H1 (cell line): Measurements from ENCODE around the gene TIMM23. TPM values are rescaled to one million over a fixed set of nuclear protein-coding genes. Genes with fewer than 3 reads are reported as not detected.

Experiments
- CTCF ChIA-PET: fragments of 300-600 bp; sonication (Branson Sonifier 250); formaldehyde crosslinking; loops from one replicate; lab custom pipeline; 2021; ENCODE audit not compliant: partially characterized antibody; lab: Charles Lee
- POLR2A ChIA-PET: fragments of 300-600 bp; sonication (Branson Sonifier 250); formaldehyde crosslinking; loops from one replicate; lab custom pipeline; 2021; ENCODE audit warnings: inconsistent platforms; ENCODE audit not compliant: partially characterized antibody; lab: Charles Lee
- DNase-seq, 2 experiments: peaks; one replicate each; pipeline versions ENCODE4 v3.0.0 to v3.0.0-alpha.2; 2010 to 2022; ENCODE audit warnings: low spot score in 2 of 2, low read depth in 1 of 2, mixed read lengths in 1 of 2
- FAIRE-seq: peaks from 2 replicates; lab custom pipeline; 2011; peaks lifted over from hg19 to GRCh38; lab: Jason Lieb, UNC
- H2AFZ ChIP-seq: 2 replicates; pipeline ENCODE4 v1.8.1; 2012; ENCODE audit warnings: low read length, inconsistent platforms
- H2AK5ac ChIP-seq: 2 replicates; pipeline ENCODE4 v1.6.1; 2013; ENCODE audit warnings: low read depth, low read length
- H2BK120ac ChIP-seq: replicated peaks from 2 replicates; pipeline ENCODE3; 2013; ENCODE audit warnings: low read depth, low read length, inconsistent platforms
- H2BK12ac ChIP-seq: 2 replicates; pipeline ENCODE4 v1.6.1; 2013; ENCODE audit warnings: low read depth, low read length
- H2BK15ac ChIP-seq: 2 replicates; pipeline ENCODE4 v1.6.1; 2013; ENCODE audit warnings: low read length
- H2BK20ac ChIP-seq: 2 replicates; pipeline ENCODE4 v1.6.1; 2013; ENCODE audit warnings: low read length
- H2BK5ac ChIP-seq: 2 replicates; pipeline ENCODE4 v1.6.1; 2013; ENCODE audit warnings: low read depth, low read length
- H3K14ac ChIP-seq: 2 replicates; pipeline ENCODE4 v1.6.1; 2013; ENCODE audit warnings: inconsistent platforms; ENCODE audit not compliant: insufficient read length
- H3K18ac ChIP-seq: 2 replicates; pipeline ENCODE4 v1.6.1; 2013; ENCODE audit warnings: low read length; ENCODE audit errors: extremely low read depth
- H3K23ac ChIP-seq: 2 replicates; pipeline ENCODE4 v1.6.1; 2013; ENCODE audit warnings: inconsistent platforms; ENCODE audit not compliant: insufficient read length
- H3K23me2 ChIP-seq: 2 replicates; pipeline ENCODE4 v1.6.1; 2013; ENCODE audit warnings: low read depth, low read length
- H3K27ac ChIP-seq: 2 replicates; pipeline ENCODE4 v1.6.1; 2011; ENCODE audit warnings: low read depth, low read length, inconsistent platforms
- H3K27me3 ChIP-seq, 4 experiments: replicated peaks in 1 of 4; 1 replicate in 1 of 4; 2 replicates in 3 of 4; pipeline versions ENCODE4 v1.6.1 to v1.8.1; 2011 to 2013; ENCODE audit warnings: low read length in 3 of 4, mild to moderate bottlenecking in 3 of 4, inconsistent platforms in 2 of 4, mixed read lengths in 2 of 4, moderate library complexity in 1 of 4; ENCODE audit not compliant: control insufficient read depth in 3 of 4, insufficient read depth in 3 of 4; ENCODE audit errors: extremely low read depth in 1 of 4
- H3K36me3 ChIP-seq, 4 experiments: 2 replicates each; pipeline versions ENCODE4 v1.6.1 to v1.8.1; 2011 to 2013; ENCODE audit warnings: mild to moderate bottlenecking in 4 of 4, low read length in 3 of 4, moderate library complexity in 2 of 4, control low read depth in 1 of 4, inconsistent platforms in 1 of 4; ENCODE audit not compliant: insufficient read depth in 4 of 4, control insufficient read depth in 2 of 4
- H3K4ac ChIP-seq: replicated peaks from 2 replicates; pipeline ENCODE3; 2013; ENCODE audit warnings: low read length, low read depth, mixed read lengths, inconsistent platforms; ENCODE audit not compliant: insufficient read length
- H3K4me1 ChIP-seq, 4 experiments: replicated peaks in 1 of 4; 1 replicate in 1 of 4; 2 replicates in 3 of 4; pipeline versions ENCODE4 v1.6.1 to v1.8.1; 2011 to 2013; ENCODE audit warnings: low read length in 3 of 4, inconsistent platforms in 2 of 4, mixed read lengths in 1 of 4; ENCODE audit not compliant: insufficient read depth in 4 of 4, control insufficient read depth in 3 of 4
- H3K4me2 ChIP-seq, 2 experiments: 2 replicates each; pipeline versions ENCODE4 v1.6.1 to v1.8.1; 2011 to 2013; ENCODE audit warnings: low read depth in 2 of 2, low read length in 2 of 2, control low read depth in 1 of 2, inconsistent platforms in 1 of 2, mild to moderate bottlenecking in 1 of 2; ENCODE audit not compliant: insufficient read depth in 1 of 2
- H3K4me3 ChIP-seq, 4 experiments: fragments of 200-600, 300-600 bp in 1 of 4; sonication (generic), shearing (Covaris generic), sonication (Bioruptor Twin) in 1 of 4; 2 replicates each; pipeline versions ENCODE4 v1.5.1 to v1.8.1; 2011 to 2016; ENCODE audit warnings: low read length in 4 of 4, low read depth in 3 of 4, control low read depth in 2 of 4, inconsistent platforms in 2 of 4, mild to moderate bottlenecking in 2 of 4, mixed read lengths in 1 of 4, moderate library complexity in 1 of 4; ENCODE audit not compliant: insufficient read depth in 2 of 4; ENCODE audit errors: extremely low read depth in 1 of 4
- H3K56ac ChIP-seq: replicated peaks from 2 replicates; pipeline ENCODE3; 2013; ENCODE audit warnings: low read depth, mild to moderate bottlenecking, mixed read lengths, low read length, inconsistent platforms; ENCODE audit not compliant: insufficient read length
- H3K79me1 ChIP-seq: 2 replicates; pipeline ENCODE4 v1.6.1; 2013; ENCODE audit warnings: low read depth, low read length, control low read depth
- H3K79me2 ChIP-seq, 2 experiments: 2 replicates each; pipeline versions ENCODE4 v1.6.1 to v1.8.1; 2012 to 2013; ENCODE audit warnings: low read length in 2 of 2, mild to moderate bottlenecking in 2 of 2, inconsistent platforms in 1 of 2; ENCODE audit not compliant: insufficient read depth in 2 of 2, control insufficient read depth in 1 of 2
- H3K9ac ChIP-seq, 4 experiments: replicated peaks in 1 of 4; 1 replicate in 1 of 4; 2 replicates in 3 of 4; pipeline versions ENCODE4 v1.6.1 to v1.8.1; 2011 to 2013; ENCODE audit warnings: low read depth in 3 of 4, low read length in 3 of 4, control low read depth in 2 of 4, mild to moderate bottlenecking in 2 of 4, moderate library complexity in 2 of 4, inconsistent platforms in 1 of 4; ENCODE audit errors: extremely low read depth in 1 of 4
- H3K9me3 ChIP-seq, 2 experiments: 2 replicates each; pipeline versions ENCODE4 v1.6.1 to v1.8.1; 2012 to 2013; ENCODE audit warnings: mild to moderate bottlenecking in 2 of 2, moderate library complexity in 2 of 2, control low read depth in 1 of 2, inconsistent platforms in 1 of 2, low read depth in 1 of 2, low read length in 1 of 2, mixed read lengths in 1 of 2; ENCODE audit not compliant: insufficient read depth in 2 of 2
- H4K20me1 ChIP-seq, 2 experiments: replicated peaks in 1 of 2; 2 replicates each; pipeline versions ENCODE3 to v1.8.1; 2011 to 2013; ENCODE audit warnings: inconsistent platforms in 2 of 2, low read length in 2 of 2, mild to moderate bottlenecking in 1 of 2; ENCODE audit not compliant: insufficient read depth in 2 of 2, control insufficient read depth in 1 of 2
- H4K5ac ChIP-seq: 2 replicates; pipeline ENCODE4 v1.6.1; 2013; ENCODE audit warnings: low read length, low read depth, mixed read lengths, inconsistent platforms; ENCODE audit not compliant: insufficient read length
- H4K8ac ChIP-seq: 2 replicates; pipeline ENCODE4 v1.8.0; 2013; ENCODE audit warnings: mild to moderate bottlenecking, moderate library complexity, low read length, inconsistent platforms; ENCODE audit not compliant: insufficient read depth; ENCODE audit errors: extremely low read depth
- H4K91ac ChIP-seq: replicated peaks from 2 replicates; pipeline ENCODE3; 2013; ENCODE audit warnings: low read length, mixed read lengths, inconsistent platforms; ENCODE audit not compliant: insufficient read length
- ASH2L ChIP-seq: fragments of 200-600, 300-600 bp; sonication (generic); IDR thresholded peaks from one replicate; pipeline ENCODE4 v1.7.1; 2017; ENCODE audit warnings: low read length
- CTBP2 ChIP-seq: IDR thresholded peaks from 2 replicates; pipeline ENCODE4 v1.7.0; 2011; ENCODE audit warnings: borderline replicate concordance, mild to moderate bottlenecking, moderate library complexity, mixed read lengths, low read length; ENCODE audit not compliant: insufficient read depth, insufficient read length
- EZH2 ChIP-seq: fragments of 200-600 bp; sonication (generic); IDR thresholded peaks from 2 replicates; pipeline ENCODE4 v1.7.1; 2012; ENCODE audit warnings: low read depth, mild to moderate bottlenecking, moderate library complexity, low read length, inconsistent platforms; ENCODE audit not compliant: severe bottlenecking
- PHF8 ChIP-seq: fragments of 200-600 bp; sonication (generic); conservative IDR thresholded peaks from 2 replicates; pipeline ENCODE4 v1.7.1; 2012; ENCODE audit warnings: low read depth, mild to moderate bottlenecking, inconsistent platforms, low read length, moderate library complexity
- POLR2AphosphoS5 ChIP-seq: IDR thresholded peaks from 2 replicates; pipeline ENCODE4 v1.6.1; 2011; ENCODE audit warnings: low read depth, low read length
- SAP30 ChIP-seq: fragments of 300-600 bp; sonication (generic); IDR thresholded peaks from 2 replicates; pipeline ENCODE4 v1.7.1; 2012; ENCODE audit warnings: low read length, moderate library complexity, mild to moderate bottlenecking, inconsistent platforms; ENCODE audit not compliant: insufficient read depth, insufficient replicate concordance
- SP4 ChIP-seq: IDR thresholded peaks from 2 replicates; pipeline ENCODE4 v1.6.1; 2012; ENCODE audit warnings: low read length, inconsistent platforms
- TAF7 ChIP-seq: optimal IDR thresholded peaks from 2 replicates; pipeline ENCODE3; 2011; ENCODE audit warnings: low read depth, mild to moderate bottlenecking, inconsistent platforms, low read length, moderate library complexity, borderline replicate concordance
- WGBS, 2 experiments: shearing (Covaris generic) in 1 of 2; methylation state at CpG; one replicate each; pipeline versions ENCODE4 v1.1.6 to v1.1.7; 2013 to 2015; ENCODE audit warnings: low lambda C conversion rate in 2 of 2, mixed read lengths in 2 of 2, inconsistent platforms in 1 of 2, low coverage in 1 of 2, missing lambda C conversion rate in 1 of 2; ENCODE audit not compliant: insufficient replicate concordance in 2 of 2, insufficient coverage in 1 of 2, insufficient read length in 1 of 2; ENCODE audit errors: extremely low coverage in 1 of 2, missing lambda C conversion rate in 1 of 2; 5-methylcytosine and 5-hydroxymethylcytosine counted together
- polyA plus RNA-seq, 7 experiments: library from polyadenylated mRNA; depleted of rRNA in 3 of 7; stranded (reverse) in 5 of 7; unstranded in 2 of 7; fragments of >200 nt in 5 of 7; fragments of 200-250 nt in 2 of 7; gene quantifications; 1 replicate in 5 of 7; 2 replicates in 1 of 7; 4 replicates in 1 of 7; pipeline versions ENCODE4 v1.2.1 to v1.2.3, GENCODE V29; 2011 to 2013; ENCODE audit warnings: missing spikeins in 2 of 7, mixed read lengths in 2 of 7
- total RNA-seq: library from RNA; stranded (reverse); fragmentation: NEBNext Ultra II Directional; extraction: Animal tissue kit (Norgen Biotek cat#: 25700); gene quantifications from 2 replicates; pipeline ENCODE4 v1.2.1, GENCODE V29; 2021

TIMM23 gene
- total and polyA plus RNA-seq, 2 of the 8 experiments (the other 6 are each of a cell fraction or from before 2014, with no cell fraction given): 101 to 130 TPM

- H3K4me3 ChIP-seq: no peak overlapping the region
- H2BK20ac ChIP-seq: no peak overlapping the region
- no peak overlapping the region for H3K18ac ChIP-seq
- H3K9ac ChIP-seq: no peak overlapping the region
- H3K23ac ChIP-seq: no peak overlapping the region
- peaks cover 0 to 2% of the 10 kb centered on the region in 2 experiments for H4K20me1 ChIP-seq
- H2BK120ac ChIP-seq: no peak overlapping the region
- H4K8ac ChIP-seq: no peak overlapping the region
- no peaks in the 10 kb centered on the region for H3K79me2 ChIP-seq
- H3K23me2 ChIP-seq: no peaks in the 10 kb centered on the region
- H2BK12ac ChIP-seq: no peak overlapping the region
- no peak overlapping the region for H4K91ac ChIP-seq
- no peak overlapping the region for H3K4me2 ChIP-seq
- WGBS, 2 experiments: 70% methylated on average over 5 of the region's 5 CpGs; no CpG with 5 or more reads in 1 of the 2 experiments
- TF ChIP-seq SP4: no peak
- TF ChIP-seq CTBP2: no peak
- no peak for TF ChIP-seq EZH2
- no peak for TF ChIP-seq ASH2L
- no peak for TF ChIP-seq TAF7
- no peak for TF ChIP-seq SAP30
- no peak for TF ChIP-seq POLR2AphosphoS5
- TF ChIP-seq PHF8: no peak
- peak overlapping the region; percentile 11 for H4K5ac ChIP-seq
- no peak for FAIRE-seq
- no peak overlapping the region for H3K56ac ChIP-seq
- peaks cover 0 to 3% (median 0%) of the 10 kb centered on the region in 4 experiments; a peak in 2 of 7 replicates for H3K4me1 ChIP-seq
- CTCF ChIA-PET: interaction anchor here (0.8 kb wide), 1 partner anchor 34 kb away, joined by 3 read pairs; no protein-coding TSS in a partner anchor
- no peak overlapping the region for H3K27ac ChIP-seq
- no peak overlapping the region for H3K4ac ChIP-seq
- peaks cover 10 to 45% (median 22%) of the 10 kb centered on the region in 4 experiments for H3K36me3 ChIP-seq
- H3K79me1 ChIP-seq: no peaks in the 10 kb centered on the region; the same call in 1 of the 2 replicates
- no peaks in the 10 kb centered on the region for H3K27me3 ChIP-seq
- H2BK5ac ChIP-seq: no peak overlapping the region
- H3K9me3 ChIP-seq: no peaks in the 10 kb centered on the region
- H2BK15ac ChIP-seq: no peak overlapping the region
- no peak for DNase-seq
- POLR2A ChIA-PET: interaction anchor here (1.2 kb wide), 1 partner anchor 11 kb away, joined by 3 read pairs; no protein-coding TSS in a partner anchor
- no peak overlapping the region for H2AFZ ChIP-seq
- H2AK5ac ChIP-seq: no peak overlapping the region
- H3K14ac ChIP-seq: no peak overlapping the region
These were observed 25.9 kb downstream of the TIMM23 start for GRCh38 chr10:45997994-45998763.
